Left ventricle myocardium inferior (tissue), 1 donor: ENCODE data around the gene SPTBN5. TPM values are rescaled to one million over a fixed set of nuclear protein-coding genes. Genes with fewer than 3 reads are reported as not detected.
A peak's percentile ranks its signal among the peaks of the same experiment; 100 is the strongest.

ENCODE experiments used
- DNase-seq: peaks from one replicate; pipeline ENCODE4 v3.0.0-alpha.2; 2020
- H3K27ac ChIP-seq: fragments of 200-600 bp; replicated peaks from 2 replicates; pipeline ENCODE4 v1.8.0; 2021
- H3K27me3 ChIP-seq: fragments of 200-600 bp; 2 replicates; pipeline ENCODE4 v1.8.0; 2021; ENCODE audit warnings: low read depth
- H3K36me3 ChIP-seq: fragments of 200-600 bp; 2 replicates; pipeline ENCODE4 v1.8.0; 2021
- H3K4me1 ChIP-seq: fragments of 200-600 bp; 2 replicates; pipeline ENCODE4 v1.8.0; 2021
- H3K4me3 ChIP-seq: fragments of 200-600 bp; 2 replicates; pipeline ENCODE4 v1.8.0; 2021; ENCODE audit warnings: mild to moderate bottlenecking, moderate library complexity
- H3K9me3 ChIP-seq: fragments of 200-600 bp; replicated peaks from 2 replicates; pipeline ENCODE4 v1.8.0; 2021
- CTCF ChIP-seq: fragments of 200-600 bp; IDR thresholded peaks from 2 replicates; pipeline ENCODE4 v1.8.0; 2021; ENCODE audit warnings: antibody characterized with exemption, mild to moderate bottlenecking, borderline replicate concordance
- intact Hi-C: fragments of 100-400 bp; cut with micrococcal nuclease; formaldehyde crosslinking; loops from one replicate; pipeline ENCODE4 v1.11.0; 2022
- total RNA-seq: library from RNA; stranded (reverse); fragmentation: NEBNext Ultra II Directional; extraction: Animal tissue kit (Norgen Biotek cat#: 25700); gene quantifications from one replicate; pipeline ENCODE4 v1.2.1, GENCODE V29; 2021
- donor health status: DM: no; HTN: yes; CAD: no; lungs with severe emphysema.

SPTBN5 gene
- total RNA-seq, 1 donor from 2014 or later: 2.7 TPM

DNA sequence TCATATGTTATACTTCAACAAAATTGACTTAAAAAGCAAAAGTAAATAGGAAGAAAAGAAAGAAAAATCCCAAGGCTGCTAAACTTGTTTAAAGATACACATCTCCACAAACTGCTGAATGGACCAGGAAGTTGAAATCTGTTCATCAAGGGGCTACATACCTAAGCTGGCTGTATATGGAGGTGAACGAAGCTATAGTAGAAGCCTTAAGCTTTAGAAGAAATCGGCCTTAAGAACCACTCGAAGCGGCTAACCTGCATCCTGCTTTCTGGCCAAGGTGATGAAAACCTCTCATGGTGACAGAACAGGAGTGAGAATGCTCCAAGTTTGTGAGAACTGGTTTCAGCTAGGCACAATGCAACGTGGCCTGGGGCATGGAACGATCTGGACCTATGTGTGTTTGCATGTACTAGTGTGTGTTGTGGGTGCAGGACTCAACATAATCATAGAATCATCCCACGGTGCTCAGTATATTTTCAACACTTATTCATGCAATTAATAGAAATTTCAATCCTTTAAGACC is 31.3 kb upstream of the SPTBN5 start:
- Histone ChIP-seq H3K4me3 (no peak overlapping the region), H3K27me3 (no peaks in the 10 kb centered on the region), H3K36me3 (peaks cover 6% of the 10 kb centered on the region), H3K9me3 (no peaks in the 10 kb centered on the region), H3K27ac (peak overlapping the region; percentile 89), H3K4me1 (peaks cover 100% of the 10 kb centered on the region)
- no peak for DNase-seq
- TF ChIP-seq CTCF: no peak
- intact Hi-C loops: no loop called here

DNA sequence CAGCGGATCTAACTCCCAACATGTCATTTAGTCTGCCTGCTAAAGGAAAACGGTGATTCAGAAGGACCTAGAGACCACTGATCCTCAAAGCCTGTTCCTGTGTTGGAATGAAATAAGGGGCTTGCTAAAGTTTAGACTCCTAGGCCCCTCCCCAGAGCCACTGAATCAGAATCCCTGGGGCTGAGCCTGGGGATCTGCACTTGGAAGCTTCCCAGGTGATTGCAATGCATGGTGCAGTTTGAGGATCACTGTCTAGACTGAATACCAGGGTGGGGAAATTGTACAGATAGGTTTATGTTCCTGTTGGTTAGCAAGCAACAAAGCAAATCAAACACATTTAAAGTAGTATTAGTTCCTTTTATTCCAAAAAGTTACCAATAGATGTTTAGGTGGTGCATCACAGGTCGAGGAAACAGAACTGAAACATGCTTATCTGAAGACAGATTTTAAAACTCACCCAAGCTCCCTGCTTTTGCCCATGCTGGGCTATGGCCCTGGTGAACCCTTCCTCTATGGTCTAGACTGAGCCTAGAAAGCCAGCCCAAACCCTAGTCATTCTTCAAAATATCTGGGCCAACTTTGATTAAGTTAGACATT is 29.6 kb upstream of the SPTBN5 start:
- intact Hi-C loops: no loop called here
- Histone ChIP-seq H3K4me1 (peaks cover 100% of the 10 kb centered on the region), H3K27ac (peak overlapping the region; percentile 89)

DNA sequence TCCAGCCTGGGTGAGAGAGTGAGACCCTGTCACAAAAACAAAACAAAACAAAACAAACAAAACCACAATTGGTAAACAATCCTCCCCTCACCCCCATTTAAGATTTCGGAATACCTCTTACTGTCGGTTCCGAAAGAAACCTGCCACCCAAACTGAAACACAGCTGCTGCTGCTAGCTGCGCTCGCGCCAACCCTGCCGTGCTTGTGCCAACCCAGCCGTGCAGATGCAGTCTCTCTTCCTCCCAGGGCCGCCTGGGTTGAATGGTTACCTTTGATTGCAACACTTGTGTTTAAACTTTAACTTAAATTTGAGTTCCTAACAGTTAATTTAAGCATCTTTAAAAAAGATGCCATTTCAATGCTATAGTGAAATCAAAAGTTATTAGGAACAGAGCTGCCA is 28.5 kb upstream of the SPTBN5 start:
- Histone ChIP-seq H3K4me3 (peak overlapping the region; percentile 3), H3K36me3 (peaks cover 18% of the 10 kb centered on the region), H3K27ac (peak overlapping the region; percentile 89), H3K27me3 (no peaks in the 10 kb centered on the region), H3K4me1 (peaks cover 100% of the 10 kb centered on the region), H3K9me3 (no peaks in the 10 kb centered on the region)
- no peak for TF ChIP-seq CTCF
- no peak for DNase-seq
- intact Hi-C loops: no loop called here

More for the DNA sequence above, 29.6 kb upstream of the SPTBN5 start:
- DNase-seq: no peak
- Histone ChIP-seq H3K27me3 (no peaks in the 10 kb centered on the region), H3K9me3 (no peaks in the 10 kb centered on the region), H3K36me3 (peaks cover 16% of the 10 kb centered on the region), H3K4me3 (no peak overlapping the region)
- TF ChIP-seq CTCF: no peak

DNA sequence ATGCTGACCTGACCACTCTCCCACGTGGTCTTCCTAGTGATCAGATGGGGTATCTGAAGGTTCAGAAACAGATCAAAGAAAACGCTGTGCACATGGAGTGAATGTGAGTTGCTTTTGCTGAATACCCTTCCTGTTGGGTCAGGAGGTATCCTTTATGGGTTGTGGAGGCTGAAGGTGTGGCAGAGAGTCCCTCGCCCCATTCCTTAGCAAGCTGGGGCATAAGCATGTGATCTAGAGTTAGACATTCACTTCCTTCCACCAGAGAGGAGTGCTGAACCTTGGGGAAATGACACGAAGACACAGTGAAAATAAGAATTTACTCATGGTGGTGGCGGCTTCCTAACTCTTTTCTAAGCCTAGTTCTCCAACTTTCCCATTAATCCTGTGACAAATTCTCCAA is 27.8 kb upstream of the SPTBN5 start:
- TF ChIP-seq CTCF: no peak
- intact Hi-C loops: no loop called here
- no peaks in the 10 kb centered on the region for H3K9me3 ChIP-seq
- peaks cover 100% of the 10 kb centered on the region for H3K4me1 ChIP-seq
- H3K27ac ChIP-seq: peak overlapping the region; percentile 89
- H3K36me3 ChIP-seq: peaks cover 18% of the 10 kb centered on the region
- DNase-seq: no peak
- H3K4me3 ChIP-seq: peak overlapping the region; percentile 38
- no peaks in the 10 kb centered on the region for H3K27me3 ChIP-seq

DNA sequence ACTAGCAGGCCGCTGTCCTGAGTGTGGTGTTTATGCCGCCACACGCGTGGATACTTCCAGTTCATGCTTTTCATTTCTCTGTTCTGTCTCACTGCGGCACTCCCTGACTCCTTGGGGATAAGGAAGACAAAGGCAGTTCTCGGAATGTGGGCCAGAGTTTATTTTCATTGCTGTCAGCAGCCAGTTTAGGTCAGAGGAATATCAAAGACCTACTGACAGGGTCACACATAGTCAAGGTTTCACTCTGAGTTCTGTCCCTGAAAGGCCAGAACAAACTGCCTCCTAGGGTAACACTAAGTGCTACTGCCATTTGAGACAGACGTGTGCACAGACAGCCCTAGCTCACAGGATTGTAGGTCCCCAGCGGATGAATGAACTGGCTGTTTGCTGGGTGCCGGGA is 27.3 kb upstream of the SPTBN5 start:
- H3K9me3 ChIP-seq: no peaks in the 10 kb centered on the region
- peaks cover 100% of the 10 kb centered on the region for H3K4me1 ChIP-seq
- H3K4me3 ChIP-seq: peak overlapping the region; percentile 38
- H3K27ac ChIP-seq: peak overlapping the region; percentile 89
- no peak for DNase-seq
- no peak for TF ChIP-seq CTCF
- intact Hi-C loops: no loop called here
- peaks cover 18% of the 10 kb centered on the region for H3K36me3 ChIP-seq
- no peaks in the 10 kb centered on the region for H3K27me3 ChIP-seq
